GM23248 (cell line): Measurements from ENCODE around the gene TMEM150B. TPM values are rescaled to one million over a fixed set of nuclear protein-coding genes. Genes with fewer than 3 reads are reported as not detected.

Experiments
- DNase-seq: peaks from one replicate; pipeline ENCODE4 v3.0.0-alpha.2; 2015
- H2AFZ ChIP-seq: fragments of 200-600 bp; sonication (generic); 2 replicates; pipeline ENCODE4 v1.6.1; 2016; ENCODE audit warnings: antibody characterized with exemption
- H3F3A ChIP-seq: fragments of 200-600 bp; sonication (generic); 2 replicates; pipeline ENCODE4 v1.6.1; 2016; ENCODE audit warnings: mild to moderate bottlenecking, antibody characterized with exemption, mixed run types; ENCODE audit not compliant: insufficient read depth
- H3K27ac ChIP-seq: fragments of 200-600 bp; sonication (generic); 2 replicates; pipeline ENCODE4 v1.5.1; 2016; ENCODE audit warnings: mild to moderate bottlenecking
- H3K27me3 ChIP-seq: fragments of 200-600 bp; sonication (generic); replicated peaks from 2 replicates; pipeline ENCODE4 v1.6.1; 2016; ENCODE audit warnings: mild to moderate bottlenecking; ENCODE audit not compliant: insufficient read depth
- H3K36me3 ChIP-seq: fragments of 200-600 bp; sonication (generic); 2 replicates; pipeline ENCODE4 v1.6.1; 2016; ENCODE audit warnings: low read depth, mild to moderate bottlenecking
- H3K4me1 ChIP-seq: fragments of 200-600 bp; sonication (generic); 2 replicates; pipeline ENCODE4 v1.6.1; 2016; ENCODE audit warnings: mild to moderate bottlenecking; ENCODE audit not compliant: insufficient read depth
- H3K4me2 ChIP-seq: fragments of 200-600 bp; sonication (generic); one replicate; pipeline ENCODE4 v1.6.1; 2016; ENCODE audit warnings: mild to moderate bottlenecking; ENCODE audit not compliant: unreplicated experiment
- H3K4me3 ChIP-seq: fragments of 200-600 bp; sonication (generic); 2 replicates; pipeline ENCODE4 v1.5.1; 2016; ENCODE audit warnings: mild to moderate bottlenecking
- H3K79me2 ChIP-seq: fragments of 200-600 bp; sonication (generic); 2 replicates; pipeline ENCODE4 v1.6.1; 2016; ENCODE audit warnings: mild to moderate bottlenecking; ENCODE audit not compliant: insufficient read depth
- H3K9ac ChIP-seq: fragments of 200-600 bp; sonication (generic); 2 replicates; pipeline ENCODE4 v1.6.1; 2016; ENCODE audit warnings: mild to moderate bottlenecking
- H3K9me2 ChIP-seq: fragments of 200-600 bp; sonication (generic); 2 replicates; pipeline ENCODE4 v1.6.1; 2016; ENCODE audit warnings: mixed run types, mild to moderate bottlenecking, moderate library complexity; ENCODE audit not compliant: insufficient read depth
- H3K9me3 ChIP-seq: fragments of 200-600 bp; sonication (generic); one replicate; pipeline ENCODE4 v1.6.1; 2017; ENCODE audit warnings: low read depth
- H4K20me1 ChIP-seq: fragments of 200-600 bp; sonication (generic); 2 replicates; pipeline ENCODE4 v1.6.0; 2016; ENCODE audit not compliant: insufficient read depth
- EZH2 ChIP-seq: fragments of 200-600 bp; sonication (generic); IDR thresholded peaks from 2 replicates; pipeline ENCODE4 v1.6.1; 2018; ENCODE audit warnings: antibody characterized with exemption, mild to moderate bottlenecking; ENCODE audit not compliant: insufficient read depth, poor library complexity, severe bottlenecking
- EZH2phosphoT487 ChIP-seq: fragments of 200-600 bp; sonication (generic); IDR thresholded peaks from 2 replicates; pipeline ENCODE4 v1.6.1; 2018; ENCODE audit warnings: antibody characterized with exemption, moderate library complexity, mild to moderate bottlenecking, low read depth; ENCODE audit not compliant: insufficient read depth
- WGBS, 2 experiments: methylation state at CpG; one replicate each; pipeline ENCODE4 v1.1.6; 2015 to 2017; ENCODE audit warnings: low lambda C conversion rate in 2 of 2, low coverage in 1 of 2; ENCODE audit errors: missing lambda C conversion rate in 2 of 2; 5-methylcytosine and 5-hydroxymethylcytosine counted together
- in situ Hi-C: fragments of 300-500 bp; cut with MboI; formaldehyde crosslinking; loops from 2 replicates; pipeline ENCODE4 v1.15.0; 2020
- polyA plus RNA-seq: library from polyadenylated mRNA; unstranded; fragments of >200 nt; fragmentation: Nextera tagmentation; extraction: Ambion mirVana; gene quantifications from 2 replicates; pipeline ENCODE4 v1.2.1, GENCODE V29; 2016
- total RNA-seq: library from RNA; depleted of rRNA; stranded (reverse); fragments of >200 nt; shearing (Covaris generic); gene quantifications from 2 replicates; pipeline ENCODE4 v1.2.3, GENCODE V29; 2014

The TMEM150B gene
- total and polyA plus RNA-seq, 2 experiments from 2014 or later = not detected

DNA sequence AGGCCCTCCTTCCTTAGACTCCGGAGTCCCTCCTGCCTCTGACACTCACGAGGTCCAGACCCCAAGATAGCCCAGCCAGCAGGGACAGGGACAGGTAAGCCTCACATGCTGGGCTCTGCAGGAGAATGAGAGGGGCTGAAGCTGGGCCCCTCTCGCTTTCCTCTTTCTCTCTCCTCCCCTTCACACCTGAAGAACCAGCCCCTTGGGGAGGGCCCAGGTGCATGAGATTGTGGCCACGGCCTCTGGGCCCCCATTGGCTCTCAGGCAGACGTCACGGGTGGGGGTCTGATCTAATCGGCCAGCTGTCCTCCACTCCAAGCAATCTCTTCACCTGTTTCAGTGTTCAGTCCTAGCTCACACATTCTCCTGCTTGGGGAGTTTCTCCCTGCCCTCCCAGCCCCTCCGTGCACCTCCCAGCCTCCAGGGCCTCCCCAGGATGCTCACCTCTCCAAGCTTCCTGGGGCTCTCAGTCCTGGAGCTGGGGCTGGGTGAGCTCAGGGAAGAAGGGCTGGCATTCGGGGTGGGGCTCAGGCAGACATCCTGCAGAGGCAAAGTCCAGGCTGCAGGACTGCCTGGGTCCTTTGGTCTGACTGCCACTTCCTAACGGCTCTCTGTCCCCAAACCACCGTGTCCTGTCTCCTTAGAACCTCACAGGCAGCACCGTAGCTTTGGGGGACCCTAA is 2.8 kb downstream of the TMEM150B start:
- Histone ChIP-seq H3K4me1 (peaks cover 2% of the 10 kb centered on the region), H3K36me3 (no peaks in the 10 kb centered on the region), H3K4me2 (no peak overlapping the region), H3K4me3 (no peak overlapping the region), H4K20me1 (no peaks in the 10 kb centered on the region), H3K9me2 (no peaks in the 10 kb centered on the region), H3K27me3 (no peaks in the 10 kb centered on the region), H3K9me3 (no peaks in the 10 kb centered on the region), H3K9ac (no peak overlapping the region), H3F3A (no peaks in the 10 kb centered on the region), H3K79me2 (no peaks in the 10 kb centered on the region), H2AFZ (no peak overlapping the region), H3K27ac (no peak overlapping the region)
- TF ChIP-seq EZH2 = no peak
- no peak for TF ChIP-seq EZH2phosphoT487
- WGBS, 2 experiments = 39 to 41% methylated on average over 11 to 12 of the region's 12 CpGs
- no peak for DNase-seq
- in situ Hi-C loops = no loop called here

DNA sequence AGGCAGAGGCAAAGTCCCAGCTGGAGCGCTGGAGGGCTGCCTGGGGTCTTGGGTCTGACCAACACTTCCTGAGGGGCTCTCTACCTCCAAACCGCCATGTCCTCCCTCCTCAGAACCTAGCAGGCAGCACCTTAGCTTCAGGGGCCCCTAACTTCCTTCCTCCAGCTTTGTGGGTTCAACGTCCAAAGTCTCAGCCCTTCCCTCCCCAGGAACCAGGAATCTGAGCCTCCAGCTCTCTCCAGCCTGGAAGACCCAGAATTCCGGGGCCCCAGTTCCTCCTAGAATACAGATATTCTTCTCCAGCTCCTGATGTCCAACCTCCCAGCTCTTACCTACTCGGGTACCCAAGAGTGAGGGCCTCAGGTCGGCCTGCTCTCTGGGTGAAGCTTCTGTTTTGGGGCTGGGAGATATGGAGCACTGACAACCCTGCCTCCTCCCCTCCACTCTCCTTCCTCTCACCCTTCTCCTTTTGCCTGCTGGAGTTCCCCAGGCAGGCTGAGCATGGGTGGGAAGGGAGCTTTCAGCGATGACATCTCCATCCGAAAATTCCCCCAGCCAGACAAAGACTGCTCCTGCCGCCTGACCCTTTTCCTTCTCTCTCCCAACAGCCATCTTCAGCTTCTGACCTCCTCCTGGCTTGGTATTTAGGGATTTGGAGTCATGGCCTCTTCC is 3.5 kb downstream of the TMEM150B start:
- H3K27ac ChIP-seq = no peak overlapping the region
- H3K4me1 ChIP-seq = no peaks in the 10 kb centered on the region
- no peaks in the 10 kb centered on the region for H3K36me3 ChIP-seq
- WGBS, 2 experiments = 70 to 71% methylated on average over 8 to 9 of the region's 9 CpGs
- H3K9me3 ChIP-seq = no peaks in the 10 kb centered on the region
- in situ Hi-C loops = no loop called here
- H3K9me2 ChIP-seq = no peaks in the 10 kb centered on the region
- no peaks in the 10 kb centered on the region for H3F3A ChIP-seq
- no peak overlapping the region for H2AFZ ChIP-seq
- H3K27me3 ChIP-seq = no peaks in the 10 kb centered on the region
- H3K79me2 ChIP-seq = no peaks in the 10 kb centered on the region
- H3K9ac ChIP-seq = no peak overlapping the region
- no peak for TF ChIP-seq EZH2
- TF ChIP-seq EZH2phosphoT487 = no peak
- H3K4me2 ChIP-seq = no peak overlapping the region
- no peak for DNase-seq
- no peaks in the 10 kb centered on the region for H4K20me1 ChIP-seq
- H3K4me3 ChIP-seq = no peak overlapping the region

DNA sequence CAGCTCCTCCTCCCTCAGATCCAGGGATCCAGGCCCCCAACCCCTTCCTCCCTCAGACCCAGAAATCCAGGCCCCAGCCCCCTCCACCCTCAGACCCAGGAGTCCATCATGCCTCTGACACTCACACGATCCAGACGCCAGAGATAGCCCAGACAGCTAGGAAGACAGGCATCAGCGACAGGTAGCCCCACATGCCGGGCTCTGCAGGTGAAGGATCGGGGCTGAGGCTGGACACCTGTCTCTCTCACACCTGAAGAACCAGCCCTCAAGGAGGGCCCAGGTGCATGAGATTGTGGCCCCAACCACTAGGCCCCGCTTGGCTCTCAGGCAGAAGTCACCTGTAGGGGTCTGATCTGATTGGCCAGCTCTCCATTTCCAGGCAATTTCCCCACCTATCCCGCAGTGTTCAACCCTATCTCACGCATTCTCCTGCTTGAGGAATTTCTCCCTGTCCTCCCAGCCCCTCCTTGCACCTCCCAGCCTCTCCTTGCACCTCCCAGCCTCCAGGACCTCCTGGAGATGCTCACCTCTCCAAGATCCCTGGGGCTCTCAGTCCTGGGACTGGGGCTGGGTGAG is 4.2 kb downstream of the TMEM150B start:
- no peaks in the 10 kb centered on the region for H3K4me1 ChIP-seq
- no peaks in the 10 kb centered on the region for H3K9me3 ChIP-seq
- H4K20me1 ChIP-seq = no peaks in the 10 kb centered on the region
- H3K79me2 ChIP-seq = no peaks in the 10 kb centered on the region
- no peaks in the 10 kb centered on the region for H3K27me3 ChIP-seq
- no peaks in the 10 kb centered on the region for H3K9me2 ChIP-seq
- in situ Hi-C loops = no loop called here
- H3F3A ChIP-seq = no peaks in the 10 kb centered on the region
- H3K4me2 ChIP-seq = no peak overlapping the region
- H3K36me3 ChIP-seq = no peaks in the 10 kb centered on the region
- WGBS, 2 experiments = 81 to 82% methylated on average over 8 of the region's 8 CpGs
- TF ChIP-seq EZH2 (no peak), EZH2phosphoT487 (no peak)
- no peak overlapping the region for H3K4me3 ChIP-seq
- H3K9ac ChIP-seq = no peak overlapping the region
- no peak for DNase-seq
- H3K27ac ChIP-seq = no peak overlapping the region
- no peak overlapping the region for H2AFZ ChIP-seq

DNA sequence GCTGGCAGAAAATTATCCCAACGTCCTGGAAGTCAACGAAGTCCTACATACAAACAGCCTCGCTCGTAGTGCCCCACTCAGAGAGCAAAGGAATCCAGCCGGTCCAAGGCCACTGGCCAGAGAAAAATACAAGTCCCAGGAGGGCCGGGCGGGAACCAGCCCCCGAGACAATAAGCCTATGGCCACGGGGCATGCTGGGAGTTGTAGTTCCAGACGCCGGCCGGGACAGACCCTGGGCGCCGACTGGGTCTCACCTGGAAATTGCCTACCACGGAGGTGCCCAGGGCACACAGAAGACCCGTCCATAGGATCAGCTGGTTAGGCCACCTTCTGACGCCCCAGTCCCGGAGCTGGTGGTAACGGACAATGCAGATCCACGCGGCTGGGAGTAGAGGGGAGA is 5.4 kb downstream of the TMEM150B start:
- H2AFZ ChIP-seq = peak overlapping the region; percentile 68
- H3K4me2 ChIP-seq = no peak overlapping the region

More for the DNA sequence above, 5.4 kb downstream of the TMEM150B start:
- no peaks in the 10 kb centered on the region for H3F3A ChIP-seq
- H3K79me2 ChIP-seq = no peaks in the 10 kb centered on the region
- H3K36me3 ChIP-seq = no peaks in the 10 kb centered on the region
- peak; percentile 72 for DNase-seq
- WGBS, 2 experiments = 8 to 9% methylated on average over 20 to 21 of the region's 21 CpGs
- no peak overlapping the region for H3K9ac ChIP-seq
- in situ Hi-C loops = no loop called here
- H3K27ac ChIP-seq = no peak overlapping the region
- H4K20me1 ChIP-seq = no peaks in the 10 kb centered on the region
- H3K9me3 ChIP-seq = no peaks in the 10 kb centered on the region
- H3K4me1 ChIP-seq = no peaks in the 10 kb centered on the region
- H3K9me2 ChIP-seq = no peaks in the 10 kb centered on the region
- TF ChIP-seq EZH2 (no peak), EZH2phosphoT487 (no peak)
- H3K4me3 ChIP-seq = no peak overlapping the region
- H3K27me3 ChIP-seq = no peaks in the 10 kb centered on the region
